Mucosa of rectum (tissue), 2 donors: ENCODE data around the gene NCAM1.

Experiments used
- H3K27ac ChIP-seq, 2 donors: one replicate each; pipeline ENCODE4 v1.7.0; 2013; ENCODE audit warnings: inconsistent platforms in 2 of 2, low read depth in 2 of 2, low read length in 2 of 2
- H3K27me3 ChIP-seq, 2 donors: one replicate each; pipeline ENCODE4 v1.7.0; 2013; ENCODE audit warnings: low read length in 2 of 2; ENCODE audit not compliant: control insufficient read depth in 2 of 2, insufficient read depth in 2 of 2
- H3K36me3 ChIP-seq, 2 donors: one replicate each; pipeline ENCODE4 v1.7.0; 2013; ENCODE audit warnings: low read length in 2 of 2; ENCODE audit not compliant: control insufficient read depth in 2 of 2, insufficient read depth in 2 of 2
- H3K4me1 ChIP-seq, 2 donors: one replicate each; pipeline ENCODE4 v1.7.0; 2013; ENCODE audit warnings: low read length in 2 of 2, mild to moderate bottlenecking in 1 of 2; ENCODE audit not compliant: control insufficient read depth in 2 of 2, insufficient read depth in 2 of 2
- H3K4me3 ChIP-seq, 2 donors: one replicate each; pipeline ENCODE4 v1.7.0; 2013; ENCODE audit warnings: low read length in 2 of 2
- H3K9ac ChIP-seq, 2 donors: one replicate each; pipeline ENCODE4 v1.7.0; 2013; ENCODE audit warnings: low read length in 2 of 2, low read depth in 1 of 2, mild to moderate bottlenecking in 1 of 2
- H3K9me3 ChIP-seq, 2 donors: one replicate each; pipeline ENCODE4 v1.7.0; 2013; ENCODE audit warnings: low read length in 2 of 2; ENCODE audit not compliant: control insufficient read depth in 2 of 2
- donor health status: healthy.
- donor health status: Normal muscosa, but diverticular disease.

The NCAM1 gene

DNA sequence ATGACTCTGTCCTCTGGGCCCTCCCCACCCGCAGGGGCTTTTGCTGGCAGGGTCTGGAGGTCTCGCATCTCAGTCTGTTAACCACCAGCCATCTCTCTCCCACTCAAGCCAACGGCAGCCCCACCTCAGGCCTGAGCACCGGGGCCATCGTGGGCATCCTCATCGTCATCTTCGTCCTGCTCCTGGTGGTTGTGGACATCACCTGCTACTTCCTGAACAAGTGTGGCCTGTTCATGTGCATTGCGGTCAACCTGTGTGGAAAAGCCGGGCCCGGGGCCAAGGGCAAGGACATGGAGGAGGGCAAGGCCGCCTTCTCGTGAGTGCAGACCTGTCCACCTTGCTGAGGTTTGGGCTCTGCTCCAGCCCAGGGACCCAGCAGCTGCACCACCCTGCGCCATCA lies 308.9 kb downstream of the NCAM1 start:
- Histone ChIP-seq H3K27me3 (no peaks in the 10 kb centered on the region), H3K4me1 (no peaks in the 10 kb centered on the region), H3K27ac (no peak overlapping the region), H3K9ac (no peak overlapping the region), H3K36me3 (no peaks in the 10 kb centered on the region), H3K9me3 (no peaks in the 10 kb centered on the region), H3K4me3 (no peak overlapping the region)

DNA sequence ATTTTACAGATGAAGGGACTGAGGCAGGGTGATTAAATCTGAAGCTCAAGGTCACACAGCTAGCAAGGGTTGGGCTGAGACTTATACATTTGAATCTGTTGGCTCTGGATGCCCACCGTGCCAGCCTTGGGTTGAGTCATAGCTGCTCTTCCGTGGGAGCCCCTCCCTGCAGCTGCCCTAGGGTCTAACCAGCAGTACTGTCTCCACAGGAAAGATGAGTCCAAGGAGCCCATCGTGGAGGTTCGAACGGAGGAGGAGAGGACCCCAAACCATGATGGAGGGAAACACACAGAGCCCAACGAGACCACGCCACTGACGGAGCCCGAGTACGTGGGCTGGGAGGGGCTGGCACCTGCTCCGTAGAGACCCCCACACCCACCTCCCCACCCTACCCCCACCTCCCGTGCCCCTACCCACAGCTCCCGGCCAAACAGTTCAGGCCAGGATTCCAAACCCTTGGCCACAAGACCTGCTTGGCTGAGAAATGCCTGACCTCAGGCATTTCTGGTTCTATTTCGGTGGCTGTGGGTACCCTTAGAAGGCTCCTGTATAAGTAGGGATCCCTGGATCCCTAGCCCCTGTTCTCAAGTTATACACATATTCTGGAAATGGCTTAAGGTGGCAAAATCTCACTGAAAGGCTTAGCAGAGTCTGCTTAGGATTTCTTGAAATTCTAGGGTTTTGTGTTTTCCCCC lies 310.5 kb downstream of the NCAM1 start:
- Histone ChIP-seq H3K36me3 (no peaks in the 10 kb centered on the region), H3K27ac (no peak overlapping the region), H3K9ac (no peak overlapping the region), H3K27me3 (no peaks in the 10 kb centered on the region), H3K4me1 (no peaks in the 10 kb centered on the region), H3K9me3 (no peaks in the 10 kb centered on the region), H3K4me3 (no peak overlapping the region)

- Histone ChIP-seq H3K27ac (no peak overlapping the region), H3K9ac (no peak overlapping the region), H3K4me1 (no peaks in the 10 kb centered on the region), H3K27me3 (no peaks in the 10 kb centered on the region), H3K36me3 (no peaks in the 10 kb centered on the region), H3K4me3 (no peak overlapping the region), H3K9me3 (no peaks in the 10 kb centered on the region)
Observed at GRCh38 chr11:113272281-113272680, 311.1 kb downstream of the NCAM1 start.

- Histone ChIP-seq H3K27me3 (no peaks in the 10 kb centered on the region), H3K4me3 (no peak overlapping the region), H3K4me1 (no peaks in the 10 kb centered on the region), H3K9ac (no peak overlapping the region), H3K9me3 (no peaks in the 10 kb centered on the region), H3K36me3 (no peaks in the 10 kb centered on the region), H3K27ac (no peak overlapping the region)
Observed at GRCh38 chr11:113272927-113273615, 311.9 kb downstream of the NCAM1 start.

DNA sequence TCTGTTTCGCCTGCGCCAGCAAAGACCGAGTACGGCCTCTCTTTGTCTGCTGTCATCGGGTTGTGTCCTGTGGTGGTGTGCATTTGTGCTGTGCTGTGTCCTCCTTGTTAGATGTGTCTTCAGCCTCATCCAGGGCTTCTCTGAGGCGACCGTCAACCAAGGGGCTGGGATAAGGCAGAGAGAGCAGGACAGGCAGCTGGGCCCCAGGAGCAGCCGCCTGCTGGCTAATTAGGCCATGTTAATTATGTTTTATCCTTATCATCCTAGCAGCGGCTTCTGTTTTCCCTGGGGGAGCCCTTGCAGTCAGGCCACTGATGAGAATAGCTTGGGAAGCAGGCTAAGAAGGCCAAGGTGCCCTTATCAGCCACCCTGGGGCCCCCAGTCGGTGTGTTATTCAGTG lies 312.5 kb downstream of the NCAM1 start:
- H3K9ac ChIP-seq, result no peak overlapping the region
- H3K27ac ChIP-seq, result no peak overlapping the region
- no peaks in the 10 kb centered on the region for H3K4me1 ChIP-seq
- H3K36me3 ChIP-seq, result no peaks in the 10 kb centered on the region
- H3K27me3 ChIP-seq, result no peaks in the 10 kb centered on the region
- no peaks in the 10 kb centered on the region for H3K9me3 ChIP-seq
- no peak overlapping the region for H3K4me3 ChIP-seq

- Histone ChIP-seq H3K9me3 (no peaks in the 10 kb centered on the region), H3K4me1 (no peaks in the 10 kb centered on the region), H3K27ac (no peak overlapping the region), H3K9ac (no peak overlapping the region), H3K27me3 (no peaks in the 10 kb centered on the region), H3K36me3 (no peaks in the 10 kb centered on the region), H3K4me3 (no peak overlapping the region)
Observed at GRCh38 chr11:113274713-113275582, 313.7 kb downstream of the NCAM1 start.

DNA sequence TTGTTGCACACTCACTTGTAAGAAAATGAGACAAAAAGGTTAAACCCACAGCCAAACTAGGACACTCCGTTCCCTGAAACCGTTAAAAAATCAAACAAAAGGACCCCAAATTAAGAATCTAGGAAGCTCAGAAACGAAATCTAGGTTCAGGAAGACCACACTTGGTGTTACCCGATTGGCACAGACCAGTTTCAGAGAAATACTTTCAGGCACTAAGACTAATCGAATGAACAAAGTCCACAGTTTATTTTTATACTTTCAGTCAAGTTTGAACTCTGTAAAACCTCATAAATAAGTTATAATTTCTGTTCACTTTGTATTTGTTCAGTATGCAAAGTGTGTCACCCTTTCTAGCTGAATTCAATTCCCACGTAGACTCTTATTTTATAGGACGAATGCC lies 314.4 kb downstream of the NCAM1 start:
- no peaks in the 10 kb centered on the region for H3K27me3 ChIP-seq
- no peaks in the 10 kb centered on the region for H3K9me3 ChIP-seq
- no peak overlapping the region for H3K27ac ChIP-seq
- no peak overlapping the region for H3K4me3 ChIP-seq
- no peaks in the 10 kb centered on the region for H3K4me1 ChIP-seq
- no peaks in the 10 kb centered on the region for H3K36me3 ChIP-seq
- no peak overlapping the region for H3K9ac ChIP-seq

- Histone ChIP-seq H3K27me3 (no peaks in the 10 kb centered on the region), H3K36me3 (no peaks in the 10 kb centered on the region), H3K4me3 (no peak overlapping the region), H3K27ac (no peak overlapping the region), H3K9ac (no peak overlapping the region), H3K4me1 (no peaks in the 10 kb centered on the region), H3K9me3 (no peaks in the 10 kb centered on the region)
Observed at GRCh38 chr11:113276466-113276865, 315.2 kb downstream of the NCAM1 start.

- no peaks in the 10 kb centered on the region for H3K4me1 ChIP-seq
- no peaks in the 10 kb centered on the region for H3K9me3 ChIP-seq
- H3K4me3 ChIP-seq, result no peak overlapping the region
- no peaks in the 10 kb centered on the region for H3K36me3 ChIP-seq
- H3K9ac ChIP-seq, result no peak overlapping the region
- H3K27me3 ChIP-seq, result no peaks in the 10 kb centered on the region
- H3K27ac ChIP-seq, result no peak overlapping the region
Observed at GRCh38 chr11:113277907-113278306, 316.7 kb downstream of the NCAM1 start.

DNA sequence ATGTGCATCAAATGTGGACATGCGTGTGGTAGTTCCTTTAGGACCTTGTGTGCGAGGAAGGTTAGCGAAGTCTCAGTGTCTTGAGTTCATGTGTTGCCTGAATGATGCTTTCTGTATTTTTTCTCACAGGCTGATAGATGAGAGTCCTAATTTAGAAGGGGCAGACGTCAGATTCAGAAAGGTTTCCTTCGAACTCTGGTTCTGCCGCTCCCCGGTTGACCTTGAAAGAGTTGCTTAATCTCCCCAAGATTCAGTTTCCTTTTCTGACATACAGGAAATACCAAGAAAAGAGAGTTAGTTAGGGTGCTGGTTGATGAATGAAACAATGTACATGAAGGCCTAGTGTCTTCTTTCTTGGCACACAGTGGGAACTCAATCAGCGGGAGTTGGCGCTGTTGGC lies 317.3 kb downstream of the NCAM1 start:
- H3K4me1 ChIP-seq, result no peaks in the 10 kb centered on the region
- no peaks in the 10 kb centered on the region for H3K27me3 ChIP-seq
- no peaks in the 10 kb centered on the region for H3K9me3 ChIP-seq
- no peak overlapping the region for H3K9ac ChIP-seq
- H3K36me3 ChIP-seq, result no peaks in the 10 kb centered on the region
- H3K4me3 ChIP-seq, result no peak overlapping the region
- H3K27ac ChIP-seq, result no peak overlapping the region
